NCI-H2227 (cell line): ENCODE measurements around the gene GRIN3A.
"Not testable (repeated sequence)": the region's sequence is repeated elsewhere in the genome, so short reads cannot be mapped to it uniquely, and the experiment has no call there.

Experiments
- DNase-seq: peaks from one replicate; lab custom pipeline; 2025; ENCODE audit not compliant: unreplicated experiment; lab: John Stamatoyannopoulos, UW

Gene GRIN3A

DNA sequence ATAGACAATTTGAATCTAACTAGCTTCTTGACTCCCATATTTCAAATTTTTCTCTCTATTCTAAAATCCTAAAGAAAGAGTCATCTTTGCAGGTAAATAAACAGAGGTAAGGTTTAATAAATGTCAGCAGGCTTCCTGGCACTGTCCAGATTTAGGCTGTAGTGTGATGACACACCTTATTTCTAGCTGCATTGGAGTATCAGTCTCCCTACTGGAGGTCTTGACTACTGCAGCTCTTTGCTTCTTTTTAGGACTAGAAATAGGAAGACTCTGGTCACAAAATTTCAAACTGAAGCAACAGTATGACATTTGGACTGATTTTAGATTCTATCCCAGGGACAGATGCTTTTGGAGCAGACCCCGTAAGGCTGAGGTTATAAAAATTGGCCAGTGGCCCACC lies 103.0 kb downstream of the GRIN3A start:
- DNase-seq: no peak

- no peak for DNase-seq
Measured at GRCh38 chr9:101634741-101635409, 103.6 kb downstream of the GRIN3A start.

GRCh38 chr9:101632611-101633010 lies 105.8 kb downstream of the GRIN3A start:
- DNase-seq: no peak

- no peak for DNase-seq
Measured at GRCh38 chr9:101631892-101632291, 106.6 kb downstream of the GRIN3A start.

GRCh38 chr9:101629636-101630035 lies 108.8 kb downstream of the GRIN3A start:
- no peak for DNase-seq

DNA sequence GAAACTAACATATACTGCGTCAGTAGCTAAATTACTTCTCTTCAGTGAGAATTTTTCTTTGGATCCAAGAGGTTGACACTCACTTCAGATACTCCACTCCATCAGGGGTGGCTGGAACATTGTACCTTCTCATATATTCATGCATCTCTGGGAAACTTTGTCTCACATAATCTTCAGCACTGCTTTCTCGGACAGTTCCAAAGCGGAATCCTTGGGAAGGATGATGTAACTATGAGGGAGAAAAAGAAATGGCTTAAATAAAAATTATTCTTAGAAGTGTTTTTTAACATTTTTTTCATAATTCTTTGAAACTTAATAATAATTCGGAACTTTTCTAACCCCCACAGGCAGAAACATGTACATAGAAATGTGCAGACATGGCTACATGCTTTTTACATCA lies 110.3 kb downstream of the GRIN3A start:
- no peak for DNase-seq

GRCh38 chr9:101626295-101626694 lies 112.2 kb downstream of the GRIN3A start:
- DNase-seq: no peak

GRCh38 chr9:101625876-101626275 lies 112.6 kb downstream of the GRIN3A start:
- no peak for DNase-seq

GRCh38 chr9:101620452-101620851 lies 118.0 kb downstream of the GRIN3A start:
- DNase-seq: no peak

DNA sequence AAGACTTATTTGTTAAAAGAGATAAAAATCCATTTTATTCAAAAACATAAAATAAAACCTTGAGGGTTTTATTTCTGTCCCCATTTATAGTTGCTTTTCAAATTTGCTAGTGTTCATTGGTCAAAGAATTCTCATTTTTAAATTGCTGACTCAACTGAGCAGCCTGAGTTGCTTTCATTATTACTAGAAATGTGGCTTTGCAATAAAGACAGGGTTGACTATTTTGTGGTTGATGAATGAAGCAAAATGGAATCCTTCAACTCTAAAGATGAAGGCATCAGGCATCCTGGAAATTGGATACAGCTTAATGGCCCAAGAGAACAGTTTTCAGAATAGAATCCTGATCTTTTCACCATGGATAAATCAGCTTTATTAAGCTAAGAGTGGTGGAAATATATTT lies 119.7 kb downstream of the GRIN3A start:
- no peak for DNase-seq

- no peak for DNase-seq
Measured at GRCh38 chr9:101605547-101605946, 132.9 kb downstream of the GRIN3A start.

GRCh38 chr9:101604296-101604695 lies 134.2 kb downstream of the GRIN3A start:
- DNase-seq: no peak

- peak; percentile 44 for DNase-seq
Measured at GRCh38 chr9:101601904-101602765, 136.3 kb downstream of the GRIN3A start.

GRCh38 chr9:101594796-101595195 lies 143.7 kb downstream of the GRIN3A start, which contains the start of gene PPP3R2:
TSS of gene PPP3R2 (minus strand) at chr9:101594969. CDS start at chr9:101594921, 48 bp downstream.
- DNase-seq: no peak

DNA sequence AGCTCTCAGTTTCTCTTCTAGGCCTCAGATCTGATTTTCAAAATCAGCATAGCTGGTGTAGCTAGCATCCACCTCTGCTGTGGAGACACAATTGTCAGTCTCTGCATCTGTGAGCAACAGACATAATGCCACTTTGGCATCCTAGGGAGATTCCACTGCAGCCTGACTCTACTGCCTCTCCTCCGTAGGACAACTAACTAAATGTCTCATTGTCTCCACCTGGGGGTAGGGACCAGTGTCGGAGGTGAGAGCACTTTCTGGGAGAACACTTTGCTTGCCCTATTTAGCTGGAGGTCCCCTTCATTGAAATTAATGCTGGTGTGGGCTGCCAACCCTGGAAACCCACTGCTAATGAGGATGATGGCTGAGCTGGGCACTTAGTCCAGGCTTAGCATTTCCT lies 145.1 kb downstream of the GRIN3A start:
- no peak for DNase-seq

DNA sequence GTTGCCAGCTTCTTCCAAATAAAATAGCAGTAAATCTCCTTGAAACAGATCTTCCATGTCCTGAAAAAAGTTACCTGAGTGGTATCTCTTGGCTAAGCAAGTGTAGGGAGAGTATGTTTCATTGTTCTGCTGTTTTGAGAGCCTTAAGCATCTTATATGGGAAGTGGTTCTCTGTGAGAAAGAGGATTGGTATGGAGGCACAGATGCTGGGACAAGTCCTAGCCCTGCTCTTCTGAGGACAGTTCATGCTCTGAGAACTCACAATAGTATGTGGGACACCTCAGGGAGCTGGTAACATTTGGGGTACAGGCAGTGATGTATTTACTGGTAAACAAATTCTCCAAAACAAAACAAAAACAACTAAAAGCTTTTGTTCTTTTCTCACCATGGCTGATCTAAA lies 145.7 kb downstream of the GRIN3A start:
- no peak for DNase-seq

GRCh38 chr9:101591787-101592446 lies 146.5 kb downstream of the GRIN3A start:
- no peak for DNase-seq

- no peak for DNase-seq
Measured at GRCh38 chr9:101590901-101591300, 147.5 kb downstream of the GRIN3A start.

GRCh38 chr9:101590074-101590473 lies 148.4 kb downstream of the GRIN3A start:
- DNase-seq: not testable (repeated sequence)

DNA sequence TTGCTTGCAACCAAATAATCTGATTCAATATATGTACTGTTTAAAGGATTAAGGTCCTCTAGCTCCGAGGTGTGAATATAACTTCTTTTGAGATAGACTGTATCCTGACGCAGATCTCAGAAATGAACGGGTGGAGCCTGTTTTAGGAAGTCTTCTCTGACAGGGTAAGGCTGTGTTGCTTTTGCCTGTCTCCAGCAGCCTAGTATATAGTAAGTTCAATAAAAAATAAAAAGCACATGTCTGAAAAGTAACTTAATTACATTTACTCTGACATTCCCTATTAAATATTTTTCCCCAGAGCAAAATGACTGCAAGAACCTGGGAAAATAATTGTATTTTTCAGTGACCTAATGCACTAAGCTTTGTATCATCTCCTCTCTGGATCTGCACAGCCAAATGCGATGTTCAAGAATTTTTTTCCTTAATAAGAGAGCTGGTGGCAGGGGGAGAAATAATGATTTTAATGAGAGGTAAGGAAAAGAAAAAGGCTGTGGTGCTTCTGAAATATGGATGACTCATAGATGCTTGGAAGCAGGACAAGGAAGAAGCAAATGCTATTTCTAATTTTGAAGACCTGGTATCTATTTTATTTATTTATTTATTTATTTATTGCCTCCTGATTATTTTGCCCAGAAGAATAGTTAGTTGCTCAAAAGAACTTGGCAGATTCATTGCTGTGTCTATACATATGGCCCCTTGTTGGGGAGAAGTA lies 151.0 kb downstream of the GRIN3A start:
- DNase-seq: no peak

- DNase-seq: no peak
Measured at GRCh38 chr9:101586651-101587050, 151.8 kb downstream of the GRIN3A start.
